PC-3 (cell line): Measurements from ENCODE around the gene FH. TPM values are rescaled to one million over a fixed set of nuclear protein-coding genes. Genes with fewer than 3 reads are reported as not detected.

Experiments used
- ATAC-seq: fragments of 200-7000 bp; cut with Tn5 transposase; 2 replicates; pipeline ENCODE4 v1.9.1; 2020; ENCODE audit warnings: mild to moderate bottlenecking, moderate library complexity
- BruUV-seq: library from RNA; stranded (reverse); fragments of 400-500 nt; replicated peaks from 2 replicates; lab custom pipeline; 2021; lab: Mats Ljungman, UMichigan
- CTCF ChIA-PET: fragments of 300-600 bp; sonication (Branson Sonifier 250); formaldehyde crosslinking; loops from one replicate; lab custom pipeline; 2022; ENCODE audit warnings: antibody characterized with exemption; lab: Charles Lee
- POLR2A ChIA-PET: fragments of 300-600 bp; sonication (Branson Sonifier 250); formaldehyde crosslinking; loops from one replicate; lab custom pipeline; 2022; ENCODE audit warnings: antibody characterized with exemption; ENCODE audit not compliant: unreplicated experiment; lab: Charles Lee
- DNase-seq: peaks from one replicate; pipeline ENCODE4 v3.0.0-alpha.2; 2015
- H2AFZ ChIP-seq: fragments of 300-600 bp; sonication (generic); 2 replicates; pipeline ENCODE4 v1.6.0; 2016; ENCODE audit warnings: antibody characterized with exemption, low read length
- H3F3A ChIP-seq: fragments of 300-600 bp; sonication (generic); one replicate; pipeline ENCODE4 v1.6.0; 2017; ENCODE audit warnings: antibody characterized with exemption, low read length, control low read depth, mild to moderate bottlenecking; ENCODE audit not compliant: unreplicated experiment
- H3K27ac ChIP-seq: fragments of 300-600 bp; sonication (generic); 2 replicates; pipeline ENCODE4 v1.5.1; 2016; ENCODE audit warnings: mild to moderate bottlenecking, low read length
- H3K27me3 ChIP-seq: fragments of 300-600 bp; sonication (generic); 2 replicates; pipeline ENCODE4 v1.6.1; 2016; ENCODE audit warnings: low read length, mixed read lengths
- H3K36me3 ChIP-seq: fragments of 300-600 bp; sonication (generic); 2 replicates; pipeline ENCODE4 v1.6.1; 2016; ENCODE audit warnings: low read depth, mixed run types, low read length, mixed read lengths
- H3K4me1 ChIP-seq: fragments of 300-600 bp; sonication (generic); 2 replicates; pipeline ENCODE4 v1.5.1; 2016; ENCODE audit warnings: low read length; ENCODE audit not compliant: insufficient read depth
- H3K4me2 ChIP-seq: fragments of 300-600 bp; sonication (generic); 2 replicates; pipeline ENCODE4 v1.6.0; 2016; ENCODE audit warnings: low read length
- H3K4me3 ChIP-seq: fragments of 300-600 bp; sonication (generic); 2 replicates; pipeline ENCODE4 v1.5.1; 2016; ENCODE audit warnings: mild to moderate bottlenecking, low read length, mixed read lengths
- H3K79me2 ChIP-seq: fragments of 300-600 bp; sonication (generic); 2 replicates; pipeline ENCODE4 v1.6.1; 2017; ENCODE audit warnings: low read length, mixed read lengths
- H3K9ac ChIP-seq: fragments of 300-600 bp; sonication (generic); 2 replicates; pipeline ENCODE4 v1.6.0; 2016; ENCODE audit warnings: mild to moderate bottlenecking, low read length
- H3K9me2 ChIP-seq: fragments of 300-600 bp; sonication (generic); replicated peaks from 2 replicates; pipeline ENCODE4 v1.6.1; 2016; ENCODE audit warnings: mixed run types, low read length, mixed read lengths
- H3K9me3 ChIP-seq: fragments of 300-600 bp; sonication (generic); 2 replicates; pipeline ENCODE4 v1.6.1; 2016; ENCODE audit warnings: low read length, mixed read lengths
- H4K20me1 ChIP-seq: fragments of 300-600 bp; sonication (generic); 2 replicates; pipeline ENCODE4 v1.6.1; 2016; ENCODE audit warnings: low read length, mixed read lengths
- EZH2 ChIP-seq: fragments of 300-600 bp; sonication (generic); IDR thresholded peaks from one replicate; pipeline ENCODE4 v1.6.1; 2017; ENCODE audit warnings: antibody characterized with exemption, mild to moderate bottlenecking, low read length; ENCODE audit not compliant: unreplicated experiment
- EZH2phosphoT487 ChIP-seq: fragments of 300-600 bp; sonication (generic); IDR thresholded peaks from 2 replicates; pipeline ENCODE4 v1.6.1; 2018; ENCODE audit warnings: mild to moderate bottlenecking, antibody characterized with exemption, low read length, borderline replicate concordance
- intact Hi-C: fragments of 100-400 bp; cut with micrococcal nuclease; formaldehyde crosslinking; loops from 2 replicates; pipeline ENCODE4 v1.9.0; 2023
- total RNA-seq: library from RNA; depleted of rRNA; stranded (reverse); fragments of >200 nt; gene quantifications from 2 replicates; pipeline ENCODE4 v1.2.3, GENCODE V29; 2014
- TF ChIP-seq, protein P1 (sequence below): fragments of 300-600 bp; sonication (generic); conservative IDR thresholded peaks from 2 replicates; pipeline ENCODE4 v1.5.1; 2017; ENCODE audit warnings: antibody characterized with exemption, low read depth, mild to moderate bottlenecking, low read length

The FH gene
- total RNA-seq, 1 experiment from 2014 or later, result 201 TPM

DNA sequence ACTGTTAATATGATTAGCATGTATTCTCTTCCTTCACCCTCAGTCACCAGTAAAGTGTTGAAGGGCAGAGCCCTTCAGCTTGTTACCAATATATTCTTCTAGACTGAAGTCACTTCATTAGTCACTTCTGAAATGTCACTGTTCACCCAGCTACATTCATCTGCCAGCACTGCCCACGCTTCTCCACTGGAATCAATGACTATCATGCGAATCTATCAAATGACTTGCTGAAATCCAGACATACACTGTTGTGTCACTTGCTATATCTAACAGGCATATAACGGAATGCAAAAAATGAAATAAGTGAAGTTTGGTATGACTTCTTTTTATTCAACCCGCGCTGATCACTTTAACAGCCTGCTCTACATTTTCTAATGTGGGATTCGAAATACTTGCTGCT is 16.1 kb downstream of the FH start:
- intact Hi-C loops, result loop anchor here (5.0 to 10.0 kb wide), 2 partner anchors 191 to 769 kb away; no protein-coding TSS in a partner anchor
- Histone ChIP-seq H3F3A (no peaks in the 10 kb centered on the region), H3K27me3 (no peaks in the 10 kb centered on the region), H3K4me1 (peaks cover 12% of the 10 kb centered on the region; the same call in 1 of the 2 replicates), H3K79me2 (no peaks in the 10 kb centered on the region), H3K4me2 (no peak overlapping the region), H3K9me2 (no peaks in the 10 kb centered on the region), H4K20me1 (no peaks in the 10 kb centered on the region), H2AFZ (no peak overlapping the region), H3K36me3 (peaks cover 83% of the 10 kb centered on the region), H3K9ac (no peak overlapping the region), H3K9me3 (no peaks in the 10 kb centered on the region), H3K4me3 (no peak overlapping the region), H3K27ac (no peak overlapping the region)
- DNase-seq (no peak), ATAC-seq (no peak)
- TF ChIP-seq EZH2 (no peak), EZH2phosphoT487 (no peak)
- TF ChIP-seq, protein P1, sequence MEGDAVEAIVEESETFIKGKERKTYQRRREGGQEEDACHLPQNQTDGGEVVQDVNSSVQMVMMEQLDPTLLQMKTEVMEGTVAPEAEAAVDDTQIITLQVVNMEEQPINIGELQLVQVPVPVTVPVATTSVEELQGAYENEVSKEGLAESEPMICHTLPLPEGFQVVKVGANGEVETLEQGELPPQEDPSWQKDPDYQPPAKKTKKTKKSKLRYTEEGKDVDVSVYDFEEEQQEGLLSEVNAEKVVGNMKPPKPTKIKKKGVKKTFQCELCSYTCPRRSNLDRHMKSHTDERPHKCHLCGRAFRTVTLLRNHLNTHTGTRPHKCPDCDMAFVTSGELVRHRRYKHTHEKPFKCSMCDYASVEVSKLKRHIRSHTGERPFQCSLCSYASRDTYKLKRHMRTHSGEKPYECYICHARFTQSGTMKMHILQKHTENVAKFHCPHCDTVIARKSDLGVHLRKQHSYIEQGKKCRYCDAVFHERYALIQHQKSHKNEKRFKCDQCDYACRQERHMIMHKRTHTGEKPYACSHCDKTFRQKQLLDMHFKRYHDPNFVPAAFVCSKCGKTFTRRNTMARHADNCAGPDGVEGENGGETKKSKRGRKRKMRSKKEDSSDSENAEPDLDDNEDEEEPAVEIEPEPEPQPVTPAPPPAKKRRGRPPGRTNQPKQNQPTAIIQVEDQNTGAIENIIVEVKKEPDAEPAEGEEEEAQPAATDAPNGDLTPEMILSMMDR, result no peak
- ChIA-PET CTCF (no interaction called here), POLR2A (no interaction called here)
- no TSS peak for BruUV-seq

DNA sequence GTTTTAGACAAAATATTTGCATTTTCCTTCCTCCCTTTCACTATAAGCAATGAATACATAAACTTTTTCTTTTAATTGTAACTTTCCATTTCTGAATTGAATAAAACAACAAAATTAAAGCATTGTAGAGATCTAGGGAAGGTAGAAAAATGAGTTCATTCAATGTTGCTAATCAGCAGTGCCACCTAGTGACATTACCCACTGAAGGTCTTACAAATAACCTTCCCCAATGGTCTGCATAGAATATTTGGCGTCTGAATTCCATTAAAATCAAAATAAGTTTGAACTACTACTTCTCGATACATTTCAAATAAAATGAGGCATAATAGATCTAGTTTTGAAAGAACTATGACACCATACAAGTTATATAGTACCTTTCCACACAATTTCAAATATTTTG is 19.6 kb downstream of the FH start:
- CTCF ChIA-PET, result interaction anchor here (0.7 kb wide), 1 partner anchor 128 kb away, joined by 3 read pairs; no protein-coding TSS in a partner anchor
- no peaks in the 10 kb centered on the region for H3K79me2 ChIP-seq
- peak; percentile 82 for DNase-seq
- H3F3A ChIP-seq, result no peaks in the 10 kb centered on the region
- H3K4me1 ChIP-seq, result no peaks in the 10 kb centered on the region
- peak; percentile 82 for ATAC-seq
- no peaks in the 10 kb centered on the region for H3K9me2 ChIP-seq
- H3K36me3 ChIP-seq, result peaks cover 81% of the 10 kb centered on the region
- H3K9me3 ChIP-seq, result no peaks in the 10 kb centered on the region
- no peak overlapping the region for H3K9ac ChIP-seq
- H3K27me3 ChIP-seq, result no peaks in the 10 kb centered on the region
- H4K20me1 ChIP-seq, result no peaks in the 10 kb centered on the region
- intact Hi-C loops, result loop anchor here (1.0 to 10.0 kb wide), 5 partner anchors 77 to 765 kb away; no protein-coding TSS in a partner anchor
- H3K27ac ChIP-seq, result no peak overlapping the region
- no peak overlapping the region for H2AFZ ChIP-seq
- POLR2A ChIA-PET, result no interaction called here
- TF ChIP-seq EZH2 (no peak), EZH2phosphoT487 (no peak)
- TF ChIP-seq, protein P1, result peak; percentile 98
- no peak overlapping the region for H3K4me2 ChIP-seq
- no peak overlapping the region for H3K4me3 ChIP-seq
- no TSS peak for BruUV-seq

DNA sequence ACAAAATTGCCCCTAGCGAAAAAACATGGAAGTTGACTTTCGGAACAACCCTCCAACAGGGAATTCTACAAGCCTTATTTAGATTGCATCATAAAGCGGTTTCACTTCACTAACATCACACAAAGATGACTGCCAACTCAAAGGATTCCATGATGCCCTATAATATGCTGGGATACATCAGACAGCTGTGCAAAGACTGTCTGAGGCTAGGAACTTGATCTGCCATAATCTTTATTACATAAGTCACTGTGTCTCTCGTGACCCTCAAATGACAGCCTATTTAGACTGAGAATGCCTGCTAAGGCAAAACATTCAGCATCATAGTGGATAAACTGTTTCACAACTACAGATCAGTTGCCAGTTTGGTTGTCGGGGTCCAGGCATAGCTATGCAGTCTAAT is 23.8 kb downstream of the FH start:
- Histone ChIP-seq H3F3A (no peaks in the 10 kb centered on the region), H3K9me3 (no peaks in the 10 kb centered on the region), H3K79me2 (no peaks in the 10 kb centered on the region), H4K20me1 (no peaks in the 10 kb centered on the region), H3K27me3 (no peaks in the 10 kb centered on the region), H3K4me2 (no peak overlapping the region), H3K9me2 (no peaks in the 10 kb centered on the region), H3K9ac (no peak overlapping the region), H3K36me3 (peaks cover 57% of the 10 kb centered on the region), H3K27ac (no peak overlapping the region), H2AFZ (no peak overlapping the region), H3K4me1 (no peaks in the 10 kb centered on the region), H3K4me3 (no peak overlapping the region)
- TF ChIP-seq EZH2phosphoT487 (no peak), EZH2 (no peak)
- TF ChIP-seq, protein P1, result no peak
- ATAC-seq (no peak), DNase-seq (no peak)
- intact Hi-C loops, result no loop called here
- ChIA-PET CTCF (no interaction called here), POLR2A (no interaction called here)
- no TSS peak for BruUV-seq
